Measurements from ENCODE around the gene ZMYND15.

The ZMYND15 gene

DNA sequence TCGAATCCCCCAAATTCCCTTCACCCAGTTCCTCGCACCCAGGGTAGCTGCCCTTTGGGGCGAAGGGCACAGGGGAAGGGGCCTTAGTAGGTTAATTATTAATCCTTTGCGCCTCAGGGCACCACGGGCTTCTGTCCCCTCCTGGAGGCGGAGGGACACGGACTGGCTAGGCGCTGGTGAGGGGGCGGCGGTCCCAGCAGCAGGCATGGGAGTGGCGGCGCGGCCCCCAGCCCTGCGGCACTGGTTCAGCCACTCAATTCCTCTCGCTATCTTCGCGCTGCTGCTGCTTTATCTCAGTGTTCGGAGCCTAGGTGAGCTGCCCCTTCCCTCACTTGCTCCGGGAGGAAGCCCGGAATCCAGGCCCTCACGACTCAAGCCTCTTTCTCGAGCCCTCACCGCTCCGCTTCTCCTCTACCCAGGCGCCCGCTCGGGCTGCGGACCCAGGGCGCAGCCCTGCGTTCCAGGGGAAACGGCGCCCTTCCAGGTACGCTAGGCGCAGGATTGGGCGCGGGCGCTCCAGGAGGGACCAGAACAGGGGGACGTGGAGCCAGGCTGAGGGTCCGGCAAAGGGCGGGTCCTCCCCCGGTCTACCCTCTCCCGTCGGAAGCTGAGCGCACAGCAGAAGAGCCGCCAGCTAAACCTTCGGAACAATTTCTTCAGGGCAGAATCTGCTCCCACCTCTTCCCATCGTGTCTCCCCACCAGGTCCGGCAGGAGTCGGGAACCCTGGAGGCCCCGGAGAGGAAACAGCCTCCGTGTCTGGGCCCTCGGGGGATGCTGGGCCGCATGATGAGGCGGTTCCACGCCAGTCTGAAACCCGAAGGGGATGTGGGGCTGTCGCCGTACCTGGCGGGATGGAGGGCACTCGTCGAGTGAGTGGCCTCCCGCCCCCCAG is 49.4 kb downstream of the ZMYND15 start, which contains the start of gene GLTPD2:
Gene GLTPD2, plus strand, starts transcription at position 158 of the 894 bp plus-strand sequence. Its CDS starts 48 bp downstream, at position 206.
- no peak for DNase-seq

DNA sequence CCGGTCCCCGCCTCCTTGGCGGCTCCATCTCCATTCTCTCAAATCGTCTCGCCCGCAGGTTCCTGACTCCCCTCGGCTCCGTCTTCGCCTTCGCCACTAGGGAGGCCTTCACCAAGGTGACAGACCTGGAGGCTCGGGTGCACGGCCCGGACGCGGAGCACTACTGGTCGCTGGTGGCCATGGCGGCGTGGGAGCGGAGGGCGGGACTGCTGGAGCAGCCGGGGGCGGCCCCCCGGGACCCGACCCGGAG is 50.0 kb downstream of the ZMYND15 start:
- DNase-seq, result no peak

DNA sequence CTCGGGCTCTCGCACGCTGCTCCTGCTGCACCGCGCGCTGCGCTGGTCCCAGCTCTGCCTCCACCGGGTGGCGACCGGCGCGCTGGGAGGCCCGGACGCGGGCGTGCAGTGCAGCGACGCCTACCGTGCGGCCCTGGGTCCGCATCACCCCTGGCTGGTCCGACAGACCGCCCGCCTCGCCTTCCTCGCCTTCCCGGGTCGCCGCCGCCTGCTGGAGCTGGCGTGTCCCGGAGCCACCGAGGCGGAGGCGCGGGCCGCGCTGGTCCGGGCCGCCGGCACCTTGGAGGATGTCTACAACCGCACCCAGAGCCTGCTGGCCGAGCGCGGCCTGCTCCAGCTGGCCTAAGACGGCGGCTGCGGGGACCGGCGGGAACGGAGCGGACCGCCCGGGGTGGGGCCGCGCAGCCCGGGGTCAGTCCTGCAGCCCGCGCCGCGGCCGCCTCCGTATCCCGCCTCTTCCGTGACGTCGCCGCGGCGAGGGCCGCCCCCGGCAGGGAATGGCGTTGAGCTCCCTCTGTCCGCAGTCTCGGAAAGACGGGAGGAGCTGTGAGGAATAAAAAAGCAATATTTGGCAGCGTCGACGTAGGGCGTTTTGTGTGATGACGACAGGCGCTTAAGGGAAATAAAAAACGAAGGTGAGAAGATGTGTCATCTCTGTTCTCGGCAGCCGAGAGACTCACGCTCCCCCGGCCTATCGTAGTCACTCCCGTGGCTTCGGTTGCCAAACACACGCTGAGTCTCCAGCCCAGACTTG is 50.5 kb downstream of the ZMYND15 start:
- DNase-seq, result peak; percentile 75 to 85

DNA sequence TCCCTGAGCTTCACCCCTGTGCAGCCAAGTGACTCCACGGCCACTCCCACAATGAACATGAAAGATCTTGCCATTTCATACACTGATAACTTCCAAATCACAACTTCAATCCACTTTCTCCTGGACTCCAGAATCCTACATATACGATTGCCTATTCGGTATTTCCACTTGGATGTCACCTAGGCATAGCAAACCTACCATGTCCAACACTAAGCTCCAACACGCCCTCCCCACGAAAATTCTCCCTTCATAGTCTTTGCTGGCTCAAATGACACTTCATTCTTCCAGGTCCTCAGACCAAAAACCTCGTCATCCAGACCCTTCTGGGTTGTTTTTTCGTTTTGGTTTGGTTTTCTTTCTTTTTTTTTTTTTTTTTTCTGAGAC is 51.1 kb downstream of the ZMYND15 start:
- DNase-seq, result no peak

DNA sequence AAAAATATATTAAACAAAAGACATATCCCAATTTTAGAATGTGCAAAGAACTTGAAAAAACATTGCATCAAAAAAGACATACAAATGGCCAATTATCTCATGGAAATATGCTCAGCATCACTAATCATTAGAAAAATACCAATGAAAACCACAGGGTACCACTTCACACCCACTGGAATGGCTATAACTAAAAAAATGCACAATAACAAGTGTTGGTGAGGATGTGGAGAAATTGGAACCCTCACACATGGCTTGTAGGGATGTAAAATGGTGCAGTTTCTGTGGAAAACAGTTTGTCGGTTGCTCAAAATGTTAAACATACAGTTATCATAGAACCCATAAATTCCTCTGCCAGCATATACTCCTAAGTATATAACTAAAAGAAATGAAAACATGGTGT is 55.5 kb downstream of the ZMYND15 start:
- DNase-seq, result no peak

Measured in inflammatory macrophage treated with lipopolysaccharide for 1 hour (primary cell).